ENCODE results near the gene HASPIN. TPM values are rescaled to one million over a fixed set of nuclear protein-coding genes. Genes with fewer than 3 reads are reported as not detected.

The HASPIN gene
- polyA plus RNA-seq, 1 donor (not counting 4 experiments of a cell fraction or from before 2014, with no cell fraction given) = 3.5 TPM

DNA sequence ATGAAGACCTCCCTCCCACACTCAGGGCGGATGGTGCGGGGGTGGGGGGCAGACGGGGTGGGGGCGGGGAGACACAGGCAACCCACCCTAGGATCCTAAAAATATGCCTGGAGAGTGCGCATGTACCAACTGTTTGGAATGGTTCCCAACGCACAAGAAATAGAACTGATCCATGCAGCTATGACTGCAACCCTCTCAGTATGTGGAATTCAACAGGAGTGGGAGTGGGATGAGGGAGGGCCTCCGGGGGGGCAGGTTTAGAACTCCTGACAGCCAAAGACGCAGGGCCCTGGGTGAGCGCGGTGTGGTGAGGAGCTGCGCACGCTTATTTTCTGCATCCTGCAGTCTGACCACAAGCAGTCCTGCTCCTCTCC lies 26.6 kb upstream of the HASPIN start:
- Histone ChIP-seq H3K9me1 (ENCODE audit: control insufficient read depth, extremely low read depth, insufficient read depth, low read length) (no peaks in the 10 kb centered on the region), H3K4me2 (ENCODE audit: control insufficient read depth, extremely low read depth, insufficient read depth, low read depth, low read length) (no peak overlapping the region), H2AFZ (ENCODE audit: control insufficient read depth, low read length) (no peak overlapping the region), H3K79me2 (ENCODE audit: control insufficient read depth, insufficient read depth, low read length) (no peaks in the 10 kb centered on the region), H4K20me1 (ENCODE audit: control insufficient read depth, extremely low read depth, insufficient read depth, low read length) (no peaks in the 10 kb centered on the region), H3K9me3 (ENCODE audit: control insufficient read depth, low read depth, low read length) (peaks cover 5% of the 10 kb centered on the region), H3K36me3 (ENCODE audit: control insufficient read depth in 2 of 2, extremely low read depth in 1 of 2, insufficient read depth in 2 of 2, low read length in 2 of 2) (no peaks in the 10 kb centered on the region), H3K4me3 (ENCODE audit: control insufficient read depth in 2 of 3, extremely low read depth in 1 of 3, insufficient read depth in 2 of 3, low read depth in 1 of 3, low read length in 3 of 3) (no peak overlapping the region), H3K27ac (ENCODE audit: control insufficient read depth, insufficient read depth, low read length) (no peak overlapping the region), H3K9ac (ENCODE audit: control insufficient read depth, extremely low read depth, insufficient read depth, low read length) (no peak overlapping the region), H3K4me1 (ENCODE audit: control insufficient read depth, extremely low read depth, insufficient read depth, low read length) (peaks cover 4% of the 10 kb centered on the region), H3K27me3 (ENCODE audit: control insufficient read depth, extremely low read depth, insufficient read depth, low read length) (peaks cover 35% of the 10 kb centered on the region)
- dilution Hi-C loops (cut with MboI; ENCODE audit: extremely low pct_ligation_motif_present, low sequenced_read_pairs) = no loop called here
- FAIRE-seq (no peak), DNase-seq (ENCODE audit: low read depth, low spot score) (no peak)
- TF ChIP-seq CTCF (optimal IDR thresholded peaks at IDR 0.05 in 1 of 3, IDR thresholded peaks at IDR 0.05 in 1 of 3, conservative IDR thresholded peaks at IDR 0.05 in 1 of 3; ENCODE audit: extremely low read depth in 1 of 3, insufficient read depth in 2 of 3, low read length in 3 of 3) = no peak
- TF ChIP-seq EZH2 (IDR thresholded peaks at IDR 0.05; ENCODE audit: low read length) = no peak

DNA sequence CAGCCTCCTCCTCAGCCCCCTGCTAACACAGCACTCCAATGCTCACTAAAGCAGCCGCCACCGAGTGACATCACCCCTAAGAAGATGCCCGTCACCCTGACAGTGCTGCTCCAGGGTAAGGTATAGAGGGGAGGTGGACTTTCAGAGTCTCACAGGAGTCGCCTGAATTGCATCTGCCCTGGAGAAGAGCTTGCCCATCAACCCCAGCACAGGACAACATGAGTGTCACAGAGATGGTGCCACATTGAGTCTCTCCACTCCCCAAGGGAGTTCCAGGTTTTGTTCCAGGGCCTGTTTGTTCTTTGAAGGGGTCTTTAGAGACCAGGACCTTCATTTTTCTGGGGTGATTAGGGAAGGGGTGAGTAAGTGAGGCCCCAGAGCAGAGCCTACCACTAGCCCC lies 25.6 kb upstream of the HASPIN start:
- Histone ChIP-seq H4K20me1 (ENCODE audit: control insufficient read depth, extremely low read depth, insufficient read depth, low read length) (no peaks in the 10 kb centered on the region), H3K9me3 (ENCODE audit: control insufficient read depth, low read depth, low read length) (peaks cover 5% of the 10 kb centered on the region), H3K27ac (ENCODE audit: control insufficient read depth, insufficient read depth, low read length) (no peak overlapping the region), H3K9me1 (ENCODE audit: control insufficient read depth, extremely low read depth, insufficient read depth, low read length) (no peaks in the 10 kb centered on the region), H3K9ac (ENCODE audit: control insufficient read depth, extremely low read depth, insufficient read depth, low read length) (no peak overlapping the region), H3K4me1 (ENCODE audit: control insufficient read depth, extremely low read depth, insufficient read depth, low read length) (peaks cover 4% of the 10 kb centered on the region), H2AFZ (ENCODE audit: control insufficient read depth, low read length) (no peak overlapping the region), H3K79me2 (ENCODE audit: control insufficient read depth, insufficient read depth, low read length) (no peaks in the 10 kb centered on the region), H3K36me3 (ENCODE audit: control insufficient read depth in 2 of 2, extremely low read depth in 1 of 2, insufficient read depth in 2 of 2, low read length in 2 of 2) (no peaks in the 10 kb centered on the region), H3K27me3 (ENCODE audit: control insufficient read depth, extremely low read depth, insufficient read depth, low read length) (peaks cover 35% of the 10 kb centered on the region), H3K4me2 (ENCODE audit: control insufficient read depth, extremely low read depth, insufficient read depth, low read depth, low read length) (no peak overlapping the region), H3K4me3 (ENCODE audit: control insufficient read depth in 2 of 3, extremely low read depth in 1 of 3, insufficient read depth in 2 of 3, low read depth in 1 of 3, low read length in 3 of 3) (no peak overlapping the region)
- FAIRE-seq = no peak
- dilution Hi-C loops (cut with MboI; ENCODE audit: extremely low pct_ligation_motif_present, low sequenced_read_pairs) = no loop called here
- DNase-seq (ENCODE audit: low read depth, low spot score) = no peak
- TF ChIP-seq EZH2 (IDR thresholded peaks at IDR 0.05; ENCODE audit: low read length) (no peak), CTCF (optimal IDR thresholded peaks at IDR 0.05 in 1 of 3, IDR thresholded peaks at IDR 0.05 in 1 of 3, conservative IDR thresholded peaks at IDR 0.05 in 1 of 3; ENCODE audit: extremely low read depth in 1 of 3, insufficient read depth in 2 of 3, low read length in 3 of 3) (no peak)
